BJ (cell line): ENCODE results near the gene NR2F1-AS1. TPM values are rescaled to one million over a fixed set of nuclear protein-coding genes. Genes with fewer than 3 reads are reported as not detected.
"Not testable (repeated sequence)": the region's sequence is repeated elsewhere in the genome, so short reads cannot be mapped to it uniquely, and the experiment has no call there.

Experiments
- CTCF ChIA-PET: fragments of 350-600 bp; formaldehyde crosslinking; extraction: SDS; loops from one replicate; lab custom pipeline; 2021; ENCODE audit warnings: antibody characterized with exemption, inconsistent platforms; lab: Yijun Ruan, JAX
- POLR2A ChIA-PET: fragments of 300-600 bp; sonication (Branson Sonifier 250); formaldehyde crosslinking; extraction: SDS; loops from one replicate; lab custom pipeline; 2021; ENCODE audit warnings: antibody characterized with exemption; lab: Charles Lee
- DNase-seq: peaks from one replicate; pipeline ENCODE4 v3.0.0-alpha.2; 2011; ENCODE audit warnings: low read depth
- H3K27me3 ChIP-seq: 2 replicates; pipeline ENCODE4 v1.6.0; 2011; ENCODE audit warnings: low read length; ENCODE audit not compliant: control insufficient read depth, insufficient read depth
- H3K36me3 ChIP-seq: 2 replicates; pipeline ENCODE4 v1.5.1; 2011; ENCODE audit warnings: low read length; ENCODE audit not compliant: control insufficient read depth, insufficient read depth
- H3K4me3 ChIP-seq: 2 replicates; pipeline ENCODE4 v1.5.1; 2011; ENCODE audit warnings: low read depth, mild to moderate bottlenecking, control low read depth, low read length
- CTCF ChIP-seq: IDR thresholded peaks from 2 replicates; pipeline ENCODE4 v1.5.1; 2011; ENCODE audit warnings: low read depth, mild to moderate bottlenecking, control low read depth, inconsistent platforms, low read length, moderate library complexity; ENCODE audit not compliant: insufficient read depth
- polyA plus RNA-seq: library from polyadenylated mRNA; depleted of rRNA; stranded (reverse); fragments of >200 nt; gene quantifications from 2 replicates; pipeline ENCODE4 v1.2.3, GENCODE V29; 2011

Gene NR2F1-AS1
- polyA plus RNA-seq, 1 experiment: 13.7 TPM

- no peaks in the 10 kb centered on the region for H3K27me3 ChIP-seq
- no peak overlapping the region for H3K4me3 ChIP-seq
- POLR2A ChIA-PET: interaction anchor here (0.6 kb wide), 1 partner anchor 191 kb away, joined by 4 read pairs; no protein-coding TSS in a partner anchor
- CTCF ChIA-PET: no interaction called here
- no peaks in the 10 kb centered on the region for H3K36me3 ChIP-seq
- no peak for TF ChIP-seq CTCF
- no peak for DNase-seq
Observed at GRCh38 chr5:93399675-93400074, 181.3 kb downstream of the NR2F1-AS1 start.

GRCh38 chr5:93395971-93396379, 185.0 kb downstream of the NR2F1-AS1 start:
- ChIA-PET POLR2A (no interaction called here), CTCF (interaction anchor here (1.0 kb wide), 1 partner anchor 10 kb away, joined by 4 read pairs; no protein-coding TSS in a partner anchor)
- H3K36me3 ChIP-seq: no peaks in the 10 kb centered on the region
- no peak for DNase-seq
- no peak overlapping the region for H3K4me3 ChIP-seq
- no peaks in the 10 kb centered on the region for H3K27me3 ChIP-seq
- TF ChIP-seq CTCF: no peak

- Histone ChIP-seq H3K27me3 (no peaks in the 10 kb centered on the region), H3K4me3 (no peak overlapping the region), H3K36me3 (no peaks in the 10 kb centered on the region)
- TF ChIP-seq CTCF: no peak
- ChIA-PET POLR2A (no interaction called here), CTCF (interaction anchor here (1.0 kb wide), 1 partner anchor 9 kb away, joined by 4 read pairs; no protein-coding TSS in a partner anchor)
- no peak for DNase-seq
Observed at GRCh38 chr5:93395010-93395409, 186.0 kb downstream of the NR2F1-AS1 start.

GRCh38 chr5:93394301-93394700, 186.7 kb downstream of the NR2F1-AS1 start:
- POLR2A ChIA-PET: no interaction called here
- H3K4me3 ChIP-seq: no peak overlapping the region
- no peaks in the 10 kb centered on the region for H3K27me3 ChIP-seq
- no peak for TF ChIP-seq CTCF
- no peak for DNase-seq
- H3K36me3 ChIP-seq: no peaks in the 10 kb centered on the region
- CTCF ChIA-PET: no interaction called here

- POLR2A ChIA-PET: not testable (repeated sequence)
Observed at GRCh38 chr5:93391169-93391568, 189.8 kb downstream of the NR2F1-AS1 start.

GRCh38 chr5:93385655-93386054, 195.4 kb downstream of the NR2F1-AS1 start:
- no peak overlapping the region for H3K4me3 ChIP-seq
- no peak for TF ChIP-seq CTCF
- H3K36me3 ChIP-seq: no peaks in the 10 kb centered on the region
- ChIA-PET POLR2A (no interaction called here), CTCF (interaction anchor here (1.1 kb wide), 1 partner anchor 10 kb away, joined by 4 read pairs; no protein-coding TSS in a partner anchor)
- DNase-seq: no peak
- H3K27me3 ChIP-seq: no peaks in the 10 kb centered on the region

More at GRCh38 chr5:93391169-93391568, 189.8 kb downstream of the NR2F1-AS1 start:
- H3K36me3 ChIP-seq, DNase-seq, H3K4me3 ChIP-seq, CTCF ChIA-PET, H3K27me3 ChIP-seq: not testable (repeated sequence)
